ENCODE data around the gene PRKG1.

The PRKG1 gene

GRCh38 chr10:51789118-51789517 is 714.8 kb downstream of the PRKG1 start:
- DNase-seq: no peak

GRCh38 chr10:51789903-51790302 is 715.6 kb downstream of the PRKG1 start:
- DNase-seq: no peak

GRCh38 chr10:51792678-51793077 is 718.4 kb downstream of the PRKG1 start:
- DNase-seq: no peak

GRCh38 chr10:51800121-51800520 is 725.8 kb downstream of the PRKG1 start:
- DNase-seq: no peak

- DNase-seq: no peak
These were observed 726.6 kb downstream of the PRKG1 start for GRCh38 chr10:51800725-51801424.

- no peak for DNase-seq
These were observed 727.7 kb downstream of the PRKG1 start for GRCh38 chr10:51802030-51802429.

- no peak for DNase-seq
These were observed 730.6 kb downstream of the PRKG1 start for GRCh38 chr10:51804866-51805265.

GRCh38 chr10:51806079-51806835 is 732.0 kb downstream of the PRKG1 start:
- DNase-seq: no peak

- DNase-seq: no peak
These were observed 733.9 kb downstream of the PRKG1 start for GRCh38 chr10:51808187-51808586.

GRCh38 chr10:51815723-51816122 is 741.4 kb downstream of the PRKG1 start:
- no peak for DNase-seq

- DNase-seq: no peak
These were observed 746.8 kb downstream of the PRKG1 start for GRCh38 chr10:51821045-51821444.

GRCh38 chr10:51821745-51822144 is 747.5 kb downstream of the PRKG1 start:
- DNase-seq: no peak

GRCh38 chr10:51832652-51833383 is 758.5 kb downstream of the PRKG1 start:
- peak; percentile 13 for DNase-seq

- no peak for DNase-seq
These were observed 760.3 kb downstream of the PRKG1 start for GRCh38 chr10:51834548-51834947.

- DNase-seq: no peak
These were observed 764.2 kb downstream of the PRKG1 start for GRCh38 chr10:51838471-51838870.

GRCh38 chr10:51843966-51844365 is 769.7 kb downstream of the PRKG1 start:
- no peak for DNase-seq

GRCh38 chr10:51846856-51847506 is 772.7 kb downstream of the PRKG1 start:
- DNase-seq: no peak

- no peak for DNase-seq
These were observed 778.0 kb downstream of the PRKG1 start for GRCh38 chr10:51852297-51852696.

GRCh38 chr10:51857305-51857704 is 783.0 kb downstream of the PRKG1 start:
- no peak for DNase-seq

- no peak for DNase-seq
These were observed 786.0 kb downstream of the PRKG1 start for GRCh38 chr10:51860257-51860656.

- DNase-seq: no peak
These were observed 786.8 kb downstream of the PRKG1 start for GRCh38 chr10:51861051-51861450.

- no peak for DNase-seq
These were observed 787.4 kb downstream of the PRKG1 start for GRCh38 chr10:51861731-51862130.

GRCh38 chr10:51862149-51862548 is 787.9 kb downstream of the PRKG1 start:
- DNase-seq: no peak

Measured in activated naive CD4-positive, alpha-beta T cell treated with anti-CD3 and anti-CD28 coated beads, Interleukin-2, amount 50 U/mL, for 16 hours (primary cell).